ENCODE results near the gene RRP1B.
"Not testable (repeated sequence)": the region's sequence is repeated elsewhere in the genome, so short reads cannot be mapped to it uniquely, and the experiment has no call there.

RRP1B gene

DNA sequence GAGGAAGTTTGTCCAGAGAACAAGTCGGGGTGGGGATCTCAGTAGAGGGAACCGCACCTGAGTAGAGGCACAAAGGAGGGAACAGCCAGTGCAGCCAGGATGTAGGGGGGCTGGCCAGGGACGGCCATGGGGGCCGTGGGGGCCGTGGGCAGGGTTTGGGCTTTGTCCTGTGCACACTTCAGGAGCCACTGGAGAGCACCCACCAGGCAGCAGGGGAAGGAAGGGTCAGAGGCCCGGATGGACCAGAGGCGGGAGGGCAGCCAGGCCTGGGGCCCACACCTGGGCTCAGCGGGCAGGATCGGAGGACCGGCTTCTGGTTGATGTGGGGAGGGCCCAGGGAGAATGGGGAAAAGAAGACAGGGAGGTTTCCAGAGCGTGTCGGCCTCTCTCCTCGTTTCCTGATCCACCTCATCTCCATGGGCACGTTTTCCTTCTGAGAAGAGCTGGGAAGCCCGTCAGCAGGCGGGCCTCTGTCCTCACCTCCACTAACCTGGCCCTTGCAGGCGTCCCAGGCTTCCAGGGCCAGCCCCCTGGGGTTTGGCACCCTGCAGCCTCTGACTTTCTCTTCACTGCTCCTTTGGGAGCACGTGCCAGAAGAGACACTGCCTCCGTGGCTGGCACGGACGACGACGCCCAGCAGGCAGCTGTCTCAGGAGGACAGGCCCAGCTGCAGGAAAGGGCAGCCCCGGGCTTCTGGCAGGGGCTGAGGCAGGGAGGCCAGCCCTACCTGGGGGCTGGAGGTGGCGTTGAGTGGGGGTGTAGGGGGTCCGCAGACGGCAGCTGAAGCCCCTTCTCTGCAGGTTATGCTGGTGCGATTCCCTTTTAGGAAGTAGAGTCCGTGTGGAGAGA is 42.8 kb downstream of the RRP1B start:
- DNase-seq, result no peak

DNA sequence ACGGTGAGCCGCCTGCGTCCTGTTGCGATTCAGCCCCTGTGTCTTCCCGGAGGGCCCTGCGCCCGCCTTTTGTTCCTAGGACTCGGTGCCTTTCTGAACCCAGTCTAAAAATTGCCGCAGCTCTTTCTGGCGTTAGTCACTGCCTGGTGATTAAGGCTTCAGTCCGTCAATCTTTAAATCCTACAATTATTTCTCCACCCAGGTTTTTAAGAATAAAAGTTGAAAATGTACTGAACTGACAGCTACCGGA is 43.4 kb downstream of the RRP1B start:
- DNase-seq, result no peak

DNA sequence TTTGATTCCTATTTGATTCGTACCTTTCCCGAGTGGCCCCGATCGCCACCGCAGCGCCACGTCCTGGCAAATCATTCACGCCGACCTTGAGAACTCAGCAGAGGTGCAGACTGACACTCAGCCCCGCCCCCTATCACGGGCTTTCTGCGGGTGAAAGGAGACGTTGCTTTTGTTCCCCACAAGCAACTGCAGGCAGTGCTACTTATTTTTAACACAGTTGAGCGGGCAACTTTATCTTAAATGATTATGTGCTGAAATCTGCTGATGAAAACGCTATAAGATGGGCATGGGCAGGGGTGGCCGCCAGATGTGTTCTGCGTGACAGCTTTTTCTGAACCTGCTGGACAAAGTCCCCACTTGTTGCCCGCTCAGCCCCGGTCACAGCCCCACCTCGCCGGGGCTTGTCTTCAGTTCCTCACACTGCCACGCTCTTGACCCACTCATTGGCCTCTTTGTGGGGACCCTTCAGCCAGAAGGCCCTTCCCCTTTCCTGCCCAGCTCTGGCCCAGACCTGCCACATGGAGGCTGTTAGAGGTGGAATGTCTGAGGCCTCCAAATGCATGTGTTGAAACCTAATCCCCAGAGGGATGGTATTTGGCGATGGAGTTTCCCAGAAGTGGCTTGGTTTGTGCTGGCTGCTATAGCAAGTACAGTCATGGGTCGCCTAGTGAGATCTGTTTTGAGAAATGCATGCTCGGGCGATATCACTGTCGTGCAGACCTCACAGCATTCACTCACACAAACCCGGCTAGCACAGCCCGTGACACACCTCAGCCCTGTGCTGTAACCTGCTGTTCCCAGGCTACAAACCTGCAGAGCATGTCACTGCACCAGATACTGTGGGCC is 43.9 kb downstream of the RRP1B start:
- DNase-seq, result no peak

DNA sequence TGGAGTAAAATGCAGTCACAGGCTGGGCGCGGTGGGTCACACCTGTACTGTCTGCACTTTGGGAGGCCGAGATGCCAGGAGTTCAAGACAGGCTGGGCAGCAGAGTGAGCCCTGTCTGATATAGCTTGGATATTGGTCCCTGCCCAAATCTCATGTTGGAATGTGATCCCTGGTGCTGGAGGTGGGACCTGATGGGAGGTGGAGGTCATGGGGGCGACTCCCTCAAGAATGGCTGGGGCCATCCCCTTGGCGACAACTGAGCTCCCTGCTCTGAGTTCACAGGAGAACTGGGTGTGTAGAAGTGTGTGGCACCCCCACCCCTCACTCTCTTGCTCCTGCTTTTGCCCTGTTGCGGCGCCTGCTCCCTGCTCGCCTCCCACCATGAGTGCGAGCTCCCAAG is 48.1 kb downstream of the RRP1B start:
- DNase-seq, result no peak

DNA sequence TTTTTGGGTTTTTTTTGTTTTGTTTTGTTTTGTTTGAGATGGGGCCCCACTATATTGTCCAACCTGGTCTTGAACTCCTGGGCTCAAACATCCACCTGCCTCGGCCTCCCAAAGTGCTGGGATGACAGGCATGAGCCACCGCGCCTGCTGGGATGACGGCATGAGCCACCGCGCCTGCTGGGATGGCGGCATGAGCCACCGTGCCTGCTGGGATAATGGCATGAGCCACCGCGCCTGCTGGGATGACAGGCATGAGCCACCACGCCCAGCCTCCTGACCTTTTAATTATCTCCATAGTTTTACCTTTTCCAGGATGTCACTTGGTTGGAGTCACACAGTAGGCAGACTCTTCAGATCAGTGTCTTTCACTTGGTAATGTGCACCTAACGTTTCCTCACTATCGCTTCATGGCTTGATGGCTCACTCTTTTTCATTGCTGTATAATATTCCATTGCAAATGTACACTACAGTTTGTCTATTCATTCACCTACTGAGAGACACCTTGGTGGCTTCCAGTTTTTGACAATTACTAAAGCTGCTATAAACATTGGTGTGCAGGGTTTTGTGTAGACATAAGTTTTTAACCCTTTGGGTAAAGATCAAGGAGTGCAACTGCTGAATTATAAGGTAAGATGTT is 49.5 kb downstream of the RRP1B start:
- no peak for DNase-seq

DNA sequence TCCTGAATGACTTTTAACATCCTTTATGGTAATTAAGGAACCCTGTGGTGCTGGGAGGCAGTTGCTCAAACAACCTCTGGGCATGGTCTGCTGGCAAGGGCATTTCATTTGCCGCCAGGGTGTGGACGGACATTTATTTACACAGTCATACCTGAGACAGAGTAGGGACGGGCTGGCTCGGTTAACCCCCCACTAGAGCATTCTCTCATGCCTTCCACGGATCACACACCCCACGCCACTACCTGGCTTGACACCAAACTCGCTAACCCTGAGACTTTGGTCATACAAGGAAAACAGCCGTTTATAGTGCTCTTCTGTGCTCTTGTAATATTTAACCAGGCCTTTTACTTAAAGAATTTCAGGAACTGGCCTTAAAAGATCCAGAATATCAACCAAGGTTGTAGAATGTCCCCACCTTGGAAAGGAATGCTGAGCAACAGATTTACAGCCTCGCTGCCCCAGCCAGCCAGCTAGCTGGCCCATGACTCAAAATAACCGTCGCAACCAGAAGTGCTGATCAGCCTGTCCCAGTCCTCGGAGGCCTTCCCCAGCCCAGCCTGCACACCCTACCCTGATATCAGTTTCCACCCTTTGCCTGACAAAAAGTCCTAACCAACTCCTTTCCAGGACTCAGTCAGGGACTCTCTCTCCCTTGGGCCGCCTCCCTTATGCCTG is 53.0 kb downstream of the RRP1B start:
- peak; percentile 58 for DNase-seq

DNA sequence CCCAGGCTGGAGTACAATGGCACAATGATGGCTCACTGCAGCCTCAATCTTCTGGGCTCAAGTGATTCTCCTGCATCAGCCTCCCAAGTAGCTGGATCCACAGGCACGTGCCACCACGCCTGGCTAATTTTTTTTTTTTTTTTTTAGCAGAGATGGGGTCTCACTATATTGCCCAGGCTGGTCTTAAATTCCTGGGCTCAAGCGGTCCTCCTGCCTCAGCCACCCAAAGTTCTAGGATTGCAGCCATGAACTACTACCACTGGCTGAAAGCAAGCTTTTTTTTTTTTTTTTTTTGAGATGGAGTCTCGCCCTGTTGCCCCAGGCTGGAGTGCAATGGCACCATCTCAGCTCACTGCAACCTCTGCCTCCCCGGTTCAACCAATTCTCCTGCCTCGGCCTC is 53.8 kb downstream of the RRP1B start:
- DNase-seq, result not testable (repeated sequence)

DNA sequence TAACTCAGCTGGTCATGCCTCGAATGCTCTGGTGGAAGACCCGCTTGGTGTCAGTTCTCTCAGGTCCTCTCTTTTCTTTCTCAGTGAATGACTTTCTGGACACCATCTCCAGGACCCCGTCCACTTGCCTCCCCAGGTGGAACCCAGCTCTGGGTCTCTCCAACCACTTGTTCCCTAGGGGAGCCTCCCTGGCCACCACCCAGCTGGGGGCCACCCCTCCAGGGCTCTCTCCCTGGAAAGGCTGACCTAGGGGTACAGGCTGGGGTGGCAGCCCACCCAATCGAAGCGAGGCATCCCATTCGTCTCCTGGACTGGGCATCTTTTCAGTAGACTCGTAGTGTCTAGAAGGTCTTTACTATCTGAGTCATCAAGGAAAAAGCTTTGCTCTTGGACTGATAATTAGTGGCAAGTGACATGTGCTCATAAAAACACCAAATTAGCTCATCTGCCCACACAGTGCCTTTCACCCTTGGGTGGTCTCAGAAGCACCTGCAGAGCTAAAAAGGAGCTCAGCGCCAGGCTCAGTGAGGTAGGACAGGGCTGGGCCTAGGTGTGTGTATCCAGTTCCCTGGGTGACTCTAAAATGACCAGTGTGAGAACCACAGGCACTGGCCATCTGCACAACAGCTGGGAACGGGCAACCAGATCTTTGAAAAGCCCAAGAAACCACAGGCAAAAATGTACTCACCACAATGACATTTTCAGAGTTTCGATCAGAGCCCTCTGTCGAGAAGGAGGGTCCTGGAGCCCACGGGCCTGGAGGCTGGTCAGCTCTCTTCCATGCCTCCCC is 57.2 kb downstream of the RRP1B start:
- no peak for DNase-seq

DNA sequence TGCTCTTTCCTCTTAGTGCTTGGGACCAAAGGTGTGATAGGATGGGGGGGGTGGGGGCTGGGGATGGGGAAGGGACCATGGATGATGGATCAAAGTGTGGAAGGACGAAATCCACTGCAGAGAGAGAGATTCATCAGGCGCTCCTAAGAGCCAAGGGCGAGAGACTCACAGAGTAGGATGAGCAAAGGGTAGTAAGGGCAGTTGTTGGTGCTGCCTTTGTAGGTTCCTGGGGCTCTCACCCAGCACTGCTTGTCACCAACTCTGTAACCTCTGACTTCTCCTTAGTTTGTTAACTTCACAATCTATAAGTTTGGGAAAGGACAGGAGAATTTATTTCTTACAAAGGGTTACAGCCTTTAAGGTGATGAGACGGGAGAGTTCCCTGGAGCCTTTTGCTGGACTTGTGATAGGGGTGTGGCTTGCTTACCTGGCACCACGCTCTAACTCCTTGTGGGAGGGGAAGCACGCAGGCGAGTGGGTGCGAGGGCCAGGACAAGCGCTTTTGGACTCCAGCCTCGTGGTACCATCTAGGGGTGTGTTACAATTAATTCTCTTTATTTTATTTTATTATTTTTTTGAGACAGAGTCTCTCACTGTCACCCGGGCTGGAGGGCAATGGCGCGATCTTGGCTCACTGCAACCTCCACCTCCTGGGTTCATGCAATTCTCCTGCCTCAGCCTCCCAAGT is 58.0 kb downstream of the RRP1B start:
- no peak for DNase-seq

DNA sequence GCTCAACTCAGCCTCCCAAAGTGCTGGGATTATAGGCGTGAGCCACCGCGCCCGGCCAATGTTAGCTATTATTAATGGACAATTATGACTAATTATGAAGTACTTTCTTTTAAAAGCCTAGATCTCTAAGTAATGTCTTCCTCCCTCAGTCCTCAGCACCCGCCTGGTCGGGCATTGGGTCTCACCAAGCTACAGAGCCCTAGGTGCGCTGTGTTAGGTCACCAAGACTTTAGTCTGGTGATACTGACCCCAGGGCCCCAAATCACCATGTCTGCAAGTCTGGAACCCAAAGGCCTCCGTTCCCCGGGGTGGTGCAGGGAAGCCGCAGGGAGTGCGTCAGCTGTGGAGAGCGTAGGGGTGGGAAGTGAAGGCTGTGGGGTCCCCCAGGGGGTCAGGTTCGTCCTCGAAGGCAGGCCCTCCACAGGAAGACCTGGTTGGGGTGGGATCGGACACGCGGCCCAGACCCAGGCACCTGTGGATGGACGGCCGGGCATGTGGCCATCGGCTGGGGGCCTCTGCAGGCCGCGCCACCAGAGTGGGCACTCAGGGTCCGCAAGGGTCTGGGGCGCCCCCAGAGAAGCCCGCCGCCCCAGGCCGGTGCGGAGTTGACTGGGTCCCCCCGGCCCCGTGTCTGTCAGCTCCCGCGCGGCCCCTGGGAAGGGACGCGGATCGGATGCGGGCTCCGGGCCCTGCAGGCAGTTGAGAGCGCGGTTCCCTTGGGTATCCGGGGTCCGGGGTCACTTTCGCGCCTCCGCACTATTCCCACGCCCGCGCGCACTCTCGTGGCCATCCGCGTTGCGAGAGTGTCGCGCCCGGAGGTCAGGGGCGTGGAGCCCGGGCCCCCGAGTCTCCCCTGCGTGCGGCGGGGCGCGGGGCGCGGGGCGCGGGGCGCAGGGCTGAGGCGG is 58.9 kb downstream of the RRP1B start:
- no peak for DNase-seq

DNA sequence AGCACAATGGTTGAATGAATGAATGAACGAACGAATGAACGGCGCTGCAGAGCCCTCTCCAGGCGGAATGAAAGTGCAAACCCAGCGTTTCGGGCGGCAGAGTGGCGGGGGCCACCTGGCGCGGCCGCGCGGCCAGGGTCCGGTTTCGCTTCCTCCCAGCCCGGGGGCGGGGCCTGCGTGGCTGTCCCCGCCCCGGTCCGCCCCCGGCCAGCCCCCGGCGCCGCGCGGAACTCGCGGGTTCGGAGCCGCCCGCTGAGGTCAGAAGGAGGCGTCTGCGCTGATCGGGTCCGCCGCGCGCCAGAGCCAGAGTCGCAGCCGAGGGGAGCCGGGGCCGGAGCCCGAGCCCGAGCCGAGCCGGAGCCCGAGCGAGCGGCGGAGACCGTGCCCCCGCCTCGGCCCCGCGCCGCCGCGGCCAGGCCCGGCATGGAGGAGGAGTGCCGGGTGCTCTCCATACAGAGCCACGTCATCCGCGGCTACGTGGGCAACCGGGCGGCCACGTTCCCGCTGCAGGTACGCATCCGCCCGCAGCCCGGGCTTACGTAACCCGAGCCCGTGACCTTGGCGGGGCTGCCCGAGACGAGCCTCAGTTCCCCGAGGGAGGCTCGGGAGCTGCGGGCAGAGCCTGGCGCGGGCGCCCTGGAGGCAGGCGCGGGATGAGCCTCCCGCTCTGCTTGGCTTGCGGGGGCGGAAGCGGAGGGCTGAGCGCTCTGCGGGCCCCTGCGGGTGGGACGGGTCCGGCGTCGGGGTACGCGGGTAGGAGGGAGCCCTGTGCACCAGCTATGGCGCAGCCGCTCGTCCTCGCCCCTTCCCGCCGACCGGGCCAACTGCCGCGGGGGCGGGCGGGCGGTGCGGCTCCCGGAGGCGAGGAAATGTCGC is 59.8 kb downstream of the RRP1B start, which contains the start of gene PDXK:
Gene PDXK (plus strand): TSS at position 258 of the 876 bp plus-strand sequence. CDS start 166 bp downstream, at position 424.
- DNase-seq, result peak; percentile 72

DNA sequence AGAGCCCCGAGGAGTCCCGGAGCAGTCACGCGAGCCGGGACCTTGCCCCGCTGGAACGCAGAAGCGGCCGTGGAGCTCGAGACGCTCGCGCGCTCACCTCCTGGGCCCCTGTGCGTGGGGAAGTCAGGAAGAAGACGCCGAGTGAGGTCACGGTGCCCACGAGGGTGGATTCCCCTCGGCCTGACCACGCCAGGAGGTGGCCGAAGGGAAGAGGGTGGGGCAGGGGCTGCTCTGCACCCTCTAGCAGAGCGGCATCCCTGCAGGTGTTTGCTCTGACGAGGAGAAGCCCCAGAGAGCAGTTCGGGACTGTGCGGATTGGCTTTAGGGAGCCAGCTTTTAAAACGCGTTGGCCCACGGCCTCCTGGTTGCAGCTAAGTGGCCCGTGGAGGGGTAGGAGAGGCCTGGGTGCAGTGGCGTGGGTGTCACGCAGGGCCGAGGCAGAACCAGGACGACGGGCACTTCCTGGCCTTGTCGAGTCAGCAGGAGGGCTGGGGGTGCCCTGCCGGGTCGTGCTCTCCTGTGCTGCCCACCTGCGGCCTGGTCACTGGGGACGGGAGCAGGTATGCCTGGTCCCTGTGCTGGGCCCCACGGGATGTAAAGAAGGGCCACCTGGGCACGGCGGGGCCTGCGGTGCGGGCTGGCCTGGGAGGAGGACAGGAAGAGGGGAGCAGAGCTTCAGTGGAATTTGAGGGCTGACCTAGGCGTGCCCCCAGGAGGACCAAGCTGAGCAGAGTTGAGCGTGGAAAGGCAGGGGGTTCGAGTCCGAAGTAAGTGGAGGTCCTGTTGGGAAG is 60.6 kb downstream of the RRP1B start:
- no peak for DNase-seq

DNA sequence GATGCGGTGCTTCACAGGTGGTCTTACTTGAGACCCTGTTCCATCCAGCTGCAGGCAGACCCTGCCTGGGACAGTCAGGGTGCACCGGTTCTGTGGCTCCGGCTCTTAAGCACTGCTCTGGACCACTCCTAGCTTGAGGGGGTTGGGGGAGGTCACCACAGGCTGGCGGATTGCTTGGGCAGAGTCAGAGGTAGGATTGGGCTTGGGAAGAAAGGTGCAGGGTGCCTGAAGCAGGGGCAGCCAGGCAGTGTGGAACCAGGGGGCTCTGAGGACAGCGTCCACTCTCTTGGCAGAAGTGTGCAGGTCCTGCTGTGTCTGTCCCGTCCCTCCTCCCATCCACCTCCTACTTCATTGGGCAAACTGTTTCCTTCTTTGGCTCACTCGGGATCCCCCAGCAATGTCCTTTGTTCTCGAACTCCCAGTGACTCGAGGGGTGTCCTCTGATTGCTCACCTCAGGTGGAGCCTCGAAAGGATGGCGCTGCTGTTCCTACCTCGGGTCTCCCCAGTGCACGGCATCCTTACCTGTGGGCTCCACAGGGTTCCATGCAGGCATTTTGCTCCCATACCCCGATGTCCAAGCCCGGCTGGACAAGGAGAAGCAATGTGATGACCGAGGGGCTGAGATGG is 61.3 kb downstream of the RRP1B start:
- DNase-seq, result no peak

DNA sequence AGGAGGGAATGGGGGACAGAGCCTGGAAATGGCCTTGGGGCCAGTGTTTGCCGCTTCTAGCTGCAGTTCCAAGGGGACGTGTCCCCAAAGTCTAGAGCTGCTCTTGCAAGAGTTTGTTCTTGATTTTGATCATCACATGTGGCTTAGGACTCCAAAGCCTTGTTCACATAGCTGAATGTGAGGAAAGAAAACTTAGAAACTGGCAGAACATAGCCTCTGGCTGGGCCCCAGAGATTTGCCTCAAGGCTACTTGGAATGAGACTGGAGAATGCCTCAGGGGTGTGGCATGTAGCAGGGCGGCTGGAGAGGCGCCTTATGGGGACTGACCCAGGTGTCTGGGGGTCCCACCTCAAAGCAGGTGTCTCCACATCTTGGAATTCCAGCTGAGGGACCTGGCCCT is 61.8 kb downstream of the RRP1B start:
- DNase-seq, result no peak

DNA sequence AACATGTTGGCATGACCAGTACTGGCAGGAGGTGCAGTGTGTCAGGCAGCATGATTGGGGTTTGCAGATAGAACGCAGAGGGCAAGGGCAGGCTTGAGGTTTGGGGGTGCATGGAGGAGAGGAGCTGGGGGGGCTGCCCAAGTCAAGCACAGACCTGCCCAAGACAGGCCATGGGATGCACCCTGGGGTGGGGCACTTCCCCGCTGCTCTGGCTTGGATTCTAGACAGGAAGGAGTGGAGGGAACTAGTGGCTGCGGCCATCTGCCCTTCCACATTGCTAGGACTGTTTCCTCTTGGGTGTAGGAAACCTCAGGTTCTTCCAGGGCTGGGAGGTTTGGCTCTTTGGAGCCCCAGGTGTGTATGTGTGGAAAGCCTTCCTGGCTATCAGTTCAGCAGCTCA is 62.6 kb downstream of the RRP1B start:
- DNase-seq, result no peak

DNA sequence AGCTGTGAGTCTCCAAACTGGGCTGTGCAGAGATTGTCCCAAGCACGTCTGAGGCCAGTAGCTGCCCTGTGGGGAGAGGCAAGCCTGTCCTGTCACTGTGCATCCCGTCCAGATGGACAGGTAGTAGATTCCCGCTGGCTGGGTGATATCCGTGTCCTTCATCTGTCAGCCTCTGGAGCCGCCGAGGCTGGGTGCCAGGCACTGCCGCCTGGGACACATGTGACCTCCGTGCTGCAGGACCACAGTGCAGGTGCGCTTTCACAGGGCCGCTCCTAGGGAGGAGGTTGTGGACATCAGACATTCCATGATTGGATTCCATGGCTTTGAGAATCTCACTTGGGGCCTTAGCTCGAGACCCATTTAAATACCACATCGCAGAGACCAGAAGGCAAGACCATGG is 64.3 kb downstream of the RRP1B start:
- no peak for DNase-seq

DNA sequence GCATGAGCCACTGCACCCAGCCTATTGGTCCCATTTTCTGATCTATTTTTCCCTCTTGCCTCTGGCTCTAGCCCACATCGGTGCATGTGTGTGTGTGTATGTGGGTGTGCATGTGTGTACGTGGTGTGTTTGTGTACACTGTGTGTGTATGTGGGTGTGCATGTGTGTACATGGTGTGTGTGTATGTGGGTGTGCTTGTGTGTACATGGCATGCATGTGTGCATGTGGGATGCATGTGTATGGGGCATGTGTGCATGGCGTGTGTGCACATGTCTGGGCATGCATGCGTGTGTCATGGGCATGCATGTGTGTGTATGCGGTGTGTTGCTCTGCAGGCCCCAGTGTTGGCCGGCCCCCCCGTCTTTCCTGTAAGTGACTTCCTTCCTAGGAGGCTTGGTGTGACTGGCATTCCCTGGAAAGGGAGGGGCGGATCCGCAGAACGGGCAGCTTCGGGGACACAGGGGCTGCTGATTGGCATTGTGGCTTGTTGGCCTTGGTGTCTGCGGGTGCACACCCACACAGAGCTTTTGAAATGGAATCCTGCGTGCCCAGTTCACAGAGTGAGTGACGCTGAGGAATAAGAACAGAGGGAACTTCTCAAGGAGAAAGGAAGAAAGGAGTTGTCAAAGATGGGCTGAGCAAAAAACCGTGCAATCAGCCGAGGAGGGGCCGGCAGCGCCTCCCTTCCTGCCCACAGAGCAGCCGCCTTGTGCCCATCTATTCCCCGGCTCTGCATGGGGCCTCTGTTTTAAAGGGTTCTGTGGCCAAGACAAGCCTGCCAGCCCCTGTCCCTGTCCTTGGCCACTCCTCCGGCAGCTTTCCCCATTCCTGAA is 67.5 kb downstream of the RRP1B start:
- DNase-seq, result no peak
